ENCODE data around the gene TBC1D20. TPM values are rescaled to one million over a fixed set of nuclear protein-coding genes. Genes with fewer than 3 reads are reported as not detected.
A peak's percentile ranks its signal among the peaks of the same experiment; 100 is the strongest.

TBC1D20 gene
- total and polyA plus RNA-seq, 3 experiments from 2014 or later = 24.6 to 28.6 (median 25.0) TPM

GRCh38 chr20:432677-433299, 29.5 kb downstream of the TBC1D20 start:
- no peak overlapping the region for H3K27ac ChIP-seq (ENCODE audit: low read depth, low read length)
- H3K9me3 ChIP-seq (ENCODE audit: low read length) = no peaks in the 10 kb centered on the region
- H3K4me1 Mint-ChIP-seq = peaks cover 38 to 57% (median 42%) of the 10 kb centered on the region in 3 donors
- ChIA-PET POLR2A (no interaction called here), CTCF (interaction anchor here (1.0 to 1.6 kb wide), 2 partner anchors 52 to 78 kb away, joined by 4 read pairs; partner anchors contain the start of gene TRIB3)
- peak overlapping the region; percentile 24 to 90 (median 49) for H3K4me3 Mint-ChIP-seq
- peaks cover 38% of the 10 kb centered on the region for H3K4me1 ChIP-seq (ENCODE audit: insufficient read depth, low read length)
- peak in 1 of 5 donors; percentile 36 for DNase-seq
- peaks cover 0 to 67% (median 7%) of the 10 kb centered on the region in 3 donors for H3K36me3 Mint-ChIP-seq
- H3K4me3 ChIP-seq (ENCODE audit: low read length) = no peak overlapping the region
- peak overlapping the region; percentile 86 to 96 (median 92) for H3K27ac Mint-ChIP-seq
- no peaks in the 10 kb centered on the region for H3K9me3 Mint-ChIP-seq
- H3K27me3 Mint-ChIP-seq = no peaks in the 10 kb centered on the region
- no peaks in the 10 kb centered on the region for H3K27me3 ChIP-seq (ENCODE audit: insufficient read depth, low read length, poor library complexity, severe bottlenecking)
- H3K36me3 ChIP-seq (ENCODE audit: insufficient read depth, low read length) = peaks cover 14% of the 10 kb centered on the region

DNA sequence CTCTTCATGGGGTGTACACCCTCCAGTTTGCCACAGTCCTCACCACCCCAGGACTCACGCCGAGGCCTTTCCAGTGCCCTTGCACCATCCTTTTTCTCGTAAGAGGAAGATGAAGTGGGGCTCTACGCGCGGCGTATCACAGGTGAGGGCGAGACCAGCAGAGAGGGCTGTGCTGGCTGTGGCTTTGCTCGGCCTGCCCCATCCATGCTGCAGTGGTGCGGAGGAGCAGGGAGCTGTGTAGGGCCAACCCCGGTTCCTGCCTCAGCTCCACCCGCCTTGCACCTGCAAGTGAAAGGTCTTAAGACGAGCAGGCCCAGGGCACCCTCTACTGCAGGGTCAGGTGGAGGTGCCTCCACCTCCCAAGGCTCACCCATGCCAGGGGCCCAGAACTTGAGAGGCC, 30.1 kb downstream of the TBC1D20 start:
- DNase-seq = peak in 1 of 5 donors; percentile 27
- H3K4me1 ChIP-seq (ENCODE audit: insufficient read depth, low read length) = peaks cover 33% of the 10 kb centered on the region
- Mint-ChIP-seq H3K4me3 (no peak overlapping the region), H3K27ac (peak overlapping the region in 5 of 8 donors; percentile 54 to 92 (median 86)), H3K9me3 (no peaks in the 10 kb centered on the region), H3K27me3 (no peaks in the 10 kb centered on the region), H3K4me1 (peaks cover 33 to 52% (median 36%) of the 10 kb centered on the region in 3 donors), H3K36me3 (peaks cover 0 to 70% (median 7%) of the 10 kb centered on the region in 3 donors)
- H3K9me3 ChIP-seq (ENCODE audit: low read length) = no peaks in the 10 kb centered on the region
- H3K36me3 ChIP-seq (ENCODE audit: insufficient read depth, low read length) = peaks cover 14% of the 10 kb centered on the region
- CTCF ChIA-PET = interaction anchor here (1.0 to 1.6 kb wide), 2 partner anchors 51 to 78 kb away, joined by 4 read pairs; partner anchors contain the start of gene TRIB3
- H3K27ac ChIP-seq (ENCODE audit: low read depth, low read length) = no peak overlapping the region
- no peak overlapping the region for H3K4me3 ChIP-seq (ENCODE audit: low read length)
- H3K27me3 ChIP-seq (ENCODE audit: insufficient read depth, low read length, poor library complexity, severe bottlenecking) = no peaks in the 10 kb centered on the region
- POLR2A ChIA-PET = no interaction called here

- Mint-ChIP-seq H3K4me3 (no peak overlapping the region), H3K27ac (peak overlapping the region in 7 of 8 donors; percentile 29 to 83 (median 66)), H3K27me3 (no peaks in the 10 kb centered on the region), H3K9me3 (no peaks in the 10 kb centered on the region), H3K36me3 (peaks cover 0 to 68% (median 8%) of the 10 kb centered on the region in 3 donors), H3K4me1 (peaks cover 30 to 45% (median 33%) of the 10 kb centered on the region in 3 donors)
- peaks cover 31% of the 10 kb centered on the region for H3K4me1 ChIP-seq (ENCODE audit: insufficient read depth, low read length)
- H3K27ac ChIP-seq (ENCODE audit: low read depth, low read length) = no peak overlapping the region
- POLR2A ChIA-PET = no interaction called here
- CTCF ChIA-PET = interaction anchor here (1.1 to 1.6 kb wide), 2 partner anchors 47 to 77 kb away, joined by 4 to 5 read pairs; no protein-coding TSS in a partner anchor
- H3K27me3 ChIP-seq (ENCODE audit: insufficient read depth, low read length, poor library complexity, severe bottlenecking) = no peaks in the 10 kb centered on the region
- H3K36me3 ChIP-seq (ENCODE audit: insufficient read depth, low read length) = peaks cover 14% of the 10 kb centered on the region
- H3K4me3 ChIP-seq (ENCODE audit: low read length) = no peak overlapping the region
- peak in 1 of 5 donors; percentile 12 for DNase-seq
- H3K9me3 ChIP-seq (ENCODE audit: low read length) = no peaks in the 10 kb centered on the region
Measured at GRCh38 chr20:431012-431904, 31.1 kb downstream of the TBC1D20 start.

DNA sequence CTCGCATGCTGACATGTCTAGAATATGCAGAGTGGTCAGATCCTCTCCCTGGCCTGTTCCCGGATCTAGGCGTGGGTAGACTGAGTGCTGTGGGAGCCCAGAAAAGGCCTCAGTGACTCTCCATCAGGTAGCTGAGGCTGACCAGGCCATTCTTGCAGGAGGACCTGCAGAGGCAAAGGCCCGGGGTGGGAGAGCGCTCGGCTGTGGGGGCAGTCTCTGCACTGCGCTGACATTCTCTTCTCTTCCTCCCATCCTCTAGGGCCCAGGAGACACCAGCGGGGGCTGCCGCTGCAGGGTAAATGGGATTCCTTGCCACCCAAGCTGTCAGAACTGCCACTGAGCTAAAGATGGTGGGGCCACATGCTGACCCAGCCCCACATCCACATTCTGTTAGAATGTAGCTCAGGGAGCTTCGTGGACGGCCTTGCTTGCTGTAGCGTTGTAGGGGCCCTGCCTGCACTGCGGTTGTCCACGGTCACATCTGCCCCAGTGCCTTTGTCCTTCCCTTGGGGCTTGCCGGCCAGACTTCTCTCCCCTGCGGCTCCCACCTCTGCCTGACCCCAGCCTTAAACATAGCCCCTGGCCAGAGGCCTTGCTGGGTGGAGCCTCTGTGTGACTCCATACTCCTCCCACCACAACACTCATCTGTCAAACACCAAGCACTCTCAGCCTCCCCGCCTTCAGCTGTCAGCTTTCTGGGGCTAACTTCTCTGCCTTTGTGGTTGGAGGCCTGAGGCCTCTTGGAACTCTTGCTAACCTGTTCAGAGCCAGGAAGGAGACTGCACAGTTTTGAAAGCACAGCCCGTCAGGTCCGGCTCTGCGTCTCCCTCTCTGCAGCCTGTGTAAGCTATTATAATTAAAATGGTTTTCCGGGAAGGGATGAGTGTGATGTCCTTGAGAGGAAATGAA, 32.0 kb downstream of the TBC1D20 start:
- Histone ChIP-seq H3K4me1 (ENCODE audit: insufficient read depth, low read length) (peaks cover 28% of the 10 kb centered on the region), H3K9me3 (ENCODE audit: low read length) (no peaks in the 10 kb centered on the region), H3K27me3 (ENCODE audit: insufficient read depth, low read length, poor library complexity, severe bottlenecking) (no peaks in the 10 kb centered on the region), H3K27ac (ENCODE audit: low read depth, low read length) (no peak overlapping the region), H3K4me3 (ENCODE audit: low read length) (no peak overlapping the region), H3K36me3 (ENCODE audit: insufficient read depth, low read length) (peaks cover 6% of the 10 kb centered on the region)
- no peak for DNase-seq
- ChIA-PET CTCF (interaction anchor here (1.2 kb wide), 1 partner anchor 77 kb away, joined by 3 read pairs; no protein-coding TSS in a partner anchor), POLR2A (no interaction called here)
- no peak overlapping the region for H3K4me3 Mint-ChIP-seq
- no peaks in the 10 kb centered on the region for H3K27me3 Mint-ChIP-seq
- peaks cover 25 to 35% (median 26%) of the 10 kb centered on the region in 3 donors for H3K4me1 Mint-ChIP-seq
- H3K9me3 Mint-ChIP-seq = no peaks in the 10 kb centered on the region
- peaks cover 0 to 67% (median 8%) of the 10 kb centered on the region in 3 donors for H3K36me3 Mint-ChIP-seq
- H3K27ac Mint-ChIP-seq = peak overlapping the region in 4 of 8 donors; percentile 22 to 78 (median 54)

- H3K36me3 Mint-ChIP-seq = peaks cover 0 to 73% (median 15%) of the 10 kb centered on the region in 3 donors
- Histone ChIP-seq H3K4me1 (ENCODE audit: insufficient read depth, low read length) (peaks cover 12% of the 10 kb centered on the region), H3K27ac (ENCODE audit: low read depth, low read length) (no peak overlapping the region), H3K36me3 (ENCODE audit: insufficient read depth, low read length) (peaks cover 10% of the 10 kb centered on the region), H3K27me3 (ENCODE audit: insufficient read depth, low read length, poor library complexity, severe bottlenecking) (no peaks in the 10 kb centered on the region), H3K4me3 (ENCODE audit: low read length) (no peak overlapping the region), H3K9me3 (ENCODE audit: low read length) (no peaks in the 10 kb centered on the region)
- peaks cover 9 to 28% (median 14%) of the 10 kb centered on the region in 3 donors for H3K4me1 Mint-ChIP-seq
- ChIA-PET CTCF (interaction anchor here (1.0 kb wide), 1 partner anchor 14 kb away, joined by 3 read pairs; no protein-coding TSS in a partner anchor), POLR2A (no interaction called here)
- H3K9me3 Mint-ChIP-seq = no peaks in the 10 kb centered on the region
- no peak overlapping the region for H3K4me3 Mint-ChIP-seq
- no peak for DNase-seq
- no peak overlapping the region for H3K27ac Mint-ChIP-seq
- no peaks in the 10 kb centered on the region for H3K27me3 Mint-ChIP-seq
Measured at GRCh38 chr20:428658-429200, 33.6 kb downstream of the TBC1D20 start.

- POLR2A ChIA-PET = no interaction called here
- Histone ChIP-seq H3K36me3 (ENCODE audit: insufficient read depth, low read length) (peaks cover 12% of the 10 kb centered on the region), H3K9me3 (ENCODE audit: low read length) (no peaks in the 10 kb centered on the region), H3K27ac (ENCODE audit: low read depth, low read length) (no peak overlapping the region), H3K4me1 (ENCODE audit: insufficient read depth, low read length) (peaks cover 5% of the 10 kb centered on the region), H3K4me3 (ENCODE audit: low read length) (no peak overlapping the region), H3K27me3 (ENCODE audit: insufficient read depth, low read length, poor library complexity, severe bottlenecking) (no peaks in the 10 kb centered on the region)
- no peak overlapping the region for H3K4me3 Mint-ChIP-seq
- no peaks in the 10 kb centered on the region for H3K27me3 Mint-ChIP-seq
- CTCF ChIA-PET = interaction anchor here (0.6 to 2.1 kb wide), 2 partner anchors 19 to 74 kb away, joined by 3 to 7 read pairs; no protein-coding TSS in a partner anchor
- peak overlapping the region in 2 of 8 donors; percentile 21 to 27 for H3K27ac Mint-ChIP-seq
- DNase-seq = no peak
- H3K36me3 Mint-ChIP-seq = peaks cover 0 to 75% (median 15%) of the 10 kb centered on the region in 3 donors
- peaks cover 2 to 21% (median 7%) of the 10 kb centered on the region in 3 donors for H3K4me1 Mint-ChIP-seq
- no peaks in the 10 kb centered on the region for H3K9me3 Mint-ChIP-seq
Measured at GRCh38 chr20:427849-428657, 34.3 kb downstream of the TBC1D20 start.
